ENCODE results near the gene ARHGAP15.

DNA sequence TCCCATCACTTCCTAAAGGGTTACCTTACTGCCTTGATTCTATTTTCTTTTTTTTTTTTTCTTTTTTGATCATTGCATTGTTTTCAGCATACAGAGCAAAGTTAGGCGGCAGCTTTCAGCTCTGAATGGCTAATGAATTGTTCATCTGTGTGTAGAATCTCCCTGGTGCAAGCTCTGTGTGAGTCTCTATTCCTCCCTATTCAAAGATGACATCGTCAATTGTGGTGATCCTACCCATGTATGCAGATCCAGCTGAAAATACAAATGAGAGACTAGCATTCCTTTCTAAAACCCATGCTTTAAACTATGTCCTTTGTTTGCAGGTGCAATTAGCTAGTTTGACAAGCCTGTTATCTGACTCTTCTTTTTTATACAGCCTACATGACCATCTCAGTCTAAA, 539.0 kb downstream of the ARHGAP15 start:
- TF ChIP-seq, protein P1, sequence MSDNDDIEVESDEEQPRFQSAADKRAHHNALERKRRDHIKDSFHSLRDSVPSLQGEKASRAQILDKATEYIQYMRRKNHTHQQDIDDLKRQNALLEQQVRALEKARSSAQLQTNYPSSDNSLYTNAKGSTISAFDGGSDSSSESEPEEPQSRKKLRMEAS (IDR thresholded peaks at IDR 0.05): no peak
- TF ChIP-seq CBX8 (IDR thresholded peaks at IDR 0.05) (no peak), GATA3 (IDR thresholded peaks at IDR 0.05; ENCODE audit: borderline replicate concordance) (no peak), CEBPB (IDR thresholded peaks at IDR 0.05) (no peak), CBX2 (IDR thresholded peaks at IDR 0.05; ENCODE audit: borderline replicate concordance, low read depth) (no peak), JUNB (IDR thresholded peaks at IDR 0.05) (no peak), RAD21 (conservative IDR thresholded peaks at IDR 0.05 in 1 of 2, IDR thresholded peaks at IDR 0.05 in 1 of 2) (no peak), EP300 (IDR thresholded peaks at IDR 0.05) (no peak), SMC3 (IDR thresholded peaks at IDR 0.05) (no peak), RCOR1 (IDR thresholded peaks at IDR 0.05; ENCODE audit: low read depth, low read length) (no peak), POLR2A (IDR thresholded peaks at IDR 0.05; ENCODE audit: low read length) (no peak), NFE2L2 (conservative IDR thresholded peaks at IDR 0.05; ENCODE audit: low read length) (no peak)
- TF ChIP-seq, protein P2, sequence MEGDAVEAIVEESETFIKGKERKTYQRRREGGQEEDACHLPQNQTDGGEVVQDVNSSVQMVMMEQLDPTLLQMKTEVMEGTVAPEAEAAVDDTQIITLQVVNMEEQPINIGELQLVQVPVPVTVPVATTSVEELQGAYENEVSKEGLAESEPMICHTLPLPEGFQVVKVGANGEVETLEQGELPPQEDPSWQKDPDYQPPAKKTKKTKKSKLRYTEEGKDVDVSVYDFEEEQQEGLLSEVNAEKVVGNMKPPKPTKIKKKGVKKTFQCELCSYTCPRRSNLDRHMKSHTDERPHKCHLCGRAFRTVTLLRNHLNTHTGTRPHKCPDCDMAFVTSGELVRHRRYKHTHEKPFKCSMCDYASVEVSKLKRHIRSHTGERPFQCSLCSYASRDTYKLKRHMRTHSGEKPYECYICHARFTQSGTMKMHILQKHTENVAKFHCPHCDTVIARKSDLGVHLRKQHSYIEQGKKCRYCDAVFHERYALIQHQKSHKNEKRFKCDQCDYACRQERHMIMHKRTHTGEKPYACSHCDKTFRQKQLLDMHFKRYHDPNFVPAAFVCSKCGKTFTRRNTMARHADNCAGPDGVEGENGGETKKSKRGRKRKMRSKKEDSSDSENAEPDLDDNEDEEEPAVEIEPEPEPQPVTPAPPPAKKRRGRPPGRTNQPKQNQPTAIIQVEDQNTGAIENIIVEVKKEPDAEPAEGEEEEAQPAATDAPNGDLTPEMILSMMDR (IDR thresholded peaks at IDR 0.05): no peak
- TF ChIP-seq, protein P3, sequence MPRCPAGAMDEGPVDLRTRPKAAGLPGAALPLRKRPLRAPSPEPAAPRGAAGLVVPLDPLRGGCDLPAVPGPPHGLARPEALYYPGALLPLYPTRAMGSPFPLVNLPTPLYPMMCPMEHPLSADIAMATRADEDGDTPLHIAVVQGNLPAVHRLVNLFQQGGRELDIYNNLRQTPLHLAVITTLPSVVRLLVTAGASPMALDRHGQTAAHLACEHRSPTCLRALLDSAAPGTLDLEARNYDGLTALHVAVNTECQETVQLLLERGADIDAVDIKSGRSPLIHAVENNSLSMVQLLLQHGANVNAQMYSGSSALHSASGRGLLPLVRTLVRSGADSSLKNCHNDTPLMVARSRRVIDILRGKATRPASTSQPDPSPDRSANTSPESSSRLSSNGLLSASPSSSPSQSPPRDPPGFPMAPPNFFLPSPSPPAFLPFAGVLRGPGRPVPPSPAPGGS (IDR thresholded peaks at IDR 0.05): no peak

Data from A549 (cell line).